H9 (cell line): Measurements from ENCODE around the gene KISS1. TPM values are rescaled to one million over a fixed set of nuclear protein-coding genes. Genes with fewer than 3 reads are reported as not detected.

Source experiments
- DNase-seq: peaks from one replicate; pipeline ENCODE4 v3.0.0-alpha.2; 2017
- H2AFZ ChIP-seq: one replicate; pipeline ENCODE4 v1.6.1; 2013; ENCODE audit warnings: mild to moderate bottlenecking, low read length, control low read depth, moderate library complexity
- H2AK5ac ChIP-seq: 2 replicates; pipeline ENCODE4 v1.6.1; 2013; ENCODE audit warnings: low read length, control low read depth, mixed read lengths; ENCODE audit not compliant: insufficient read length
- H2BK120ac ChIP-seq: one replicate; pipeline ENCODE4 v1.6.1; 2013; ENCODE audit warnings: low read depth, mild to moderate bottlenecking, low read length, control low read depth, inconsistent platforms; ENCODE audit not compliant: poor library complexity, severe bottlenecking
- H2BK12ac ChIP-seq: 2 replicates; pipeline ENCODE4 v1.6.1; 2013; ENCODE audit warnings: low read length, control low read depth, mixed read lengths, low read depth; ENCODE audit not compliant: insufficient read length
- H2BK15ac ChIP-seq: 2 replicates; pipeline ENCODE4 v1.6.1; 2013; ENCODE audit warnings: low read depth, low read length, control low read depth
- H2BK20ac ChIP-seq: one replicate; pipeline ENCODE4 v1.6.1; 2013; ENCODE audit warnings: low read depth, mild to moderate bottlenecking, low read length, control low read depth, inconsistent platforms; ENCODE audit not compliant: poor library complexity, severe bottlenecking
- H2BK5ac ChIP-seq: 2 replicates; pipeline ENCODE4 v1.6.1; 2013; ENCODE audit warnings: low read length, control low read depth, mixed read lengths; ENCODE audit not compliant: insufficient read length
- H3K14ac ChIP-seq: 2 replicates; pipeline ENCODE4 v1.6.1; 2013; ENCODE audit warnings: low read length, control low read depth; ENCODE audit not compliant: insufficient read depth
- H3K18ac ChIP-seq: 2 replicates; pipeline ENCODE4 v1.6.1; 2013; ENCODE audit warnings: low read depth, mild to moderate bottlenecking, mixed read lengths, low read length, control low read depth; ENCODE audit not compliant: insufficient read length
- H3K23ac ChIP-seq: 2 replicates; pipeline ENCODE4 v1.6.1; 2013; ENCODE audit warnings: low read length, control low read depth, mixed read lengths, low read depth; ENCODE audit not compliant: insufficient read length
- H3K23me2 ChIP-seq: 2 replicates; pipeline ENCODE4 v1.6.1; 2013; ENCODE audit warnings: low read depth, mild to moderate bottlenecking, mixed read lengths, low read length, control low read depth; ENCODE audit not compliant: insufficient read length, poor library complexity, severe bottlenecking
- H3K27ac ChIP-seq: 2 replicates; pipeline ENCODE4 v1.5.1; 2013; ENCODE audit warnings: low read length, control low read depth, mixed read lengths, low read depth; ENCODE audit not compliant: insufficient read length
- H3K27me3 ChIP-seq: 2 replicates; pipeline ENCODE4 v1.6.1; 2013; ENCODE audit warnings: low read length, control low read depth, inconsistent platforms; ENCODE audit not compliant: insufficient read depth
- H3K4ac ChIP-seq: 2 replicates; pipeline ENCODE4 v1.6.1; 2013; ENCODE audit warnings: low read depth, mild to moderate bottlenecking, control low read depth, inconsistent platforms, low read length, moderate library complexity
- H3K4me1 ChIP-seq: 2 replicates; pipeline ENCODE4 v1.6.1; 2013; ENCODE audit warnings: low read length, control low read depth, inconsistent platforms; ENCODE audit not compliant: insufficient read depth
- H3K4me2 ChIP-seq: 2 replicates; pipeline ENCODE4 v1.6.1; 2013; ENCODE audit warnings: low read length, control low read depth, mixed read lengths; ENCODE audit not compliant: insufficient read length, insufficient read depth
- H3K56ac ChIP-seq: 2 replicates; pipeline ENCODE4 v1.6.1; 2013; ENCODE audit warnings: low read depth, mild to moderate bottlenecking, mixed read lengths, low read length, control low read depth; ENCODE audit not compliant: insufficient read length
- H3K79me1 ChIP-seq: 2 replicates; pipeline ENCODE4 v1.6.1; 2013; ENCODE audit warnings: low read depth, mild to moderate bottlenecking, moderate library complexity, low read length, control low read depth, inconsistent platforms; ENCODE audit not compliant: insufficient read depth, poor library complexity, severe bottlenecking
- H3K79me2 ChIP-seq: 2 replicates; pipeline ENCODE4 v1.6.1; 2013; ENCODE audit warnings: low read length, control low read depth, inconsistent platforms; ENCODE audit not compliant: insufficient read depth
- H3K9ac ChIP-seq: 2 replicates; pipeline ENCODE4 v1.6.1; 2013; ENCODE audit warnings: low read length, control low read depth, mixed read lengths; ENCODE audit not compliant: insufficient read length; ENCODE audit errors: extremely low read depth
- H3K9me3 ChIP-seq: one replicate; pipeline ENCODE4 v1.6.1; 2013; ENCODE audit warnings: low read depth, low read length, inconsistent platforms; ENCODE audit not compliant: control insufficient read depth
- H3T11ph ChIP-seq: one replicate; pipeline ENCODE4 v1.6.1; 2013; ENCODE audit warnings: mild to moderate bottlenecking, low read length, control low read depth, inconsistent platforms
- H4K20me1 ChIP-seq: one replicate; pipeline ENCODE4 v1.6.1; 2013; ENCODE audit not compliant: control insufficient read depth, insufficient read length, insufficient read depth
- H4K5ac ChIP-seq: 2 replicates; pipeline ENCODE4 v1.6.1; 2013; ENCODE audit warnings: low read depth, mild to moderate bottlenecking, mixed read lengths, low read length, control low read depth; ENCODE audit not compliant: insufficient read length
- H4K8ac ChIP-seq: replicated peaks from 2 replicates; pipeline ENCODE4 v1.6.1; 2013; ENCODE audit warnings: low read length, control low read depth, mixed read lengths, low read depth; ENCODE audit not compliant: insufficient read length
- H4K91ac ChIP-seq: 2 replicates; pipeline ENCODE4 v1.6.1; 2013; ENCODE audit warnings: low read depth, mild to moderate bottlenecking, moderate library complexity, mixed read lengths, low read length, control low read depth; ENCODE audit not compliant: insufficient read length
- H3K27ac Mint-ChIP-seq, 3 experiments: 2 replicates in 2 of 3; 3 replicates in 1 of 3; pipeline ENCODE4 v1.8.0; 2020 to 2021; ENCODE audit warnings: mixed read lengths in 3 of 3, mild to moderate bottlenecking in 1 of 3, moderate library complexity in 1 of 3
- H3K27me3 Mint-ChIP-seq: 2 replicates; pipeline ENCODE4 v1.8.0; 2021; ENCODE audit warnings: low read depth, mild to moderate bottlenecking, moderate library complexity, mixed read lengths
- H3K36me3 Mint-ChIP-seq, 3 experiments: 2 replicates in 2 of 3; 3 replicates in 1 of 3; pipeline ENCODE4 v1.8.0; 2020 to 2021; ENCODE audit warnings: low read depth in 3 of 3, mixed read lengths in 3 of 3; ENCODE audit not compliant: insufficient read depth in 1 of 3
- H3K4me1 Mint-ChIP-seq, 2 experiments: 2 replicates each; pipeline ENCODE4 v1.8.0; 2020; ENCODE audit warnings: mixed read lengths in 2 of 2
- H3K4me3 Mint-ChIP-seq, 2 experiments: 2 replicates in 1 of 2; 3 replicates in 1 of 2; pipeline ENCODE4 v1.8.0; 2020 to 2021; ENCODE audit warnings: mild to moderate bottlenecking in 2 of 2, mixed read lengths in 2 of 2, moderate library complexity in 1 of 2
- H3K9me3 Mint-ChIP-seq, 2 experiments: 2 replicates in 1 of 2; 3 replicates in 1 of 2; pipeline ENCODE4 v1.8.0; 2020; ENCODE audit warnings: mild to moderate bottlenecking in 2 of 2, mixed read lengths in 2 of 2, moderate library complexity in 1 of 2
- CTCF ChIP-seq: fragments of 200-600 bp; sonication (generic); conservative IDR thresholded peaks from 3 replicates; pipeline ENCODE4 v1.8.0; 2021; ENCODE audit warnings: antibody characterized with exemption, mild to moderate bottlenecking
- WGBS: extraction: QIAGEN DNeasy Blood & Tissue Kit; methylation state at CpG from one replicate; pipeline ENCODE4 v1.1.7; 2013; ENCODE audit warnings: missing lambda C conversion rate, low lambda C conversion rate, mixed read lengths; ENCODE audit not compliant: insufficient read length; ENCODE audit errors: extremely low coverage; 5-methylcytosine and 5-hydroxymethylcytosine counted together
- total RNA-seq: library from RNA; stranded (reverse); gene quantifications from 2 replicates; pipeline ENCODE4 v1.2.1, GENCODE V29; 2021

The KISS1 gene
- total RNA-seq, 1 experiment from 2014 or later: 0.68 TPM

- H3K4ac ChIP-seq: no peak overlapping the region
- H2BK15ac ChIP-seq: no peak overlapping the region
- Mint-ChIP-seq H3K36me3 (peaks cover 0 to 8% (median 0%) of the 10 kb centered on the region in 3 experiments; a peak in 2 of 7 replicates), H3K4me1 (no peaks in the 10 kb centered on the region), H3K27ac (no peak overlapping the region), H3K27me3 (peaks cover 2% of the 10 kb centered on the region), H3K4me3 (no peak overlapping the region), H3K9me3 (no peaks in the 10 kb centered on the region)
- H2BK20ac ChIP-seq: no peak overlapping the region
- no peaks in the 10 kb centered on the region for H3K9me3 ChIP-seq
- no peaks in the 10 kb centered on the region for H3K4me1 ChIP-seq
- no peaks in the 10 kb centered on the region for H3K79me2 ChIP-seq
- no peak overlapping the region for H2BK5ac ChIP-seq
- H3K18ac ChIP-seq: no peak overlapping the region
- no peak overlapping the region for H3K9ac ChIP-seq
- H4K5ac ChIP-seq: no peak overlapping the region
- no CpG with 5 or more reads among the region's 10 CpGs for WGBS
- no peak overlapping the region for H4K91ac ChIP-seq
- no peak overlapping the region for H2AFZ ChIP-seq
- H4K20me1 ChIP-seq: peaks cover 2% of the 10 kb centered on the region
- no peaks in the 10 kb centered on the region for H3K27me3 ChIP-seq
- no peak overlapping the region for H3K14ac ChIP-seq
- no peak overlapping the region for H3K23ac ChIP-seq
- no peak overlapping the region for H2BK120ac ChIP-seq
- no peaks in the 10 kb centered on the region for H3K23me2 ChIP-seq
- H2BK12ac ChIP-seq: no peak overlapping the region
- no peak overlapping the region for H3T11ph ChIP-seq
- no peak for DNase-seq
- no peak for TF ChIP-seq CTCF
- no peak overlapping the region for H3K27ac ChIP-seq
- H3K56ac ChIP-seq: no peak overlapping the region
- H4K8ac ChIP-seq: no peak overlapping the region
- H2AK5ac ChIP-seq: no peak overlapping the region
- H3K4me2 ChIP-seq: no peak overlapping the region
- H3K79me1 ChIP-seq: no peaks in the 10 kb centered on the region
These were observed 46.6 kb upstream of the KISS1 start for GRCh38 chr1:204242920-204243319.
